HAP-1 (cell line): ENCODE results near the gene POU2F3.

Experiments used
- DNase-seq, 2 experiments: peaks; one replicate each; pipeline ENCODE4 v3.0.0-alpha.2; 2016 to 2020; ENCODE audit warnings: low spot score in 2 of 2
- H3K27me3 ChIP-seq: fragments of 250-450 bp; sonication (Bioruptor Pico); 2 replicates; pipeline ENCODE4 v1.5.1; 2020; ENCODE audit warnings: low read depth, mild to moderate bottlenecking, moderate library complexity
- H3K36me3 ChIP-seq: fragments of 250-450 bp; sonication (Bioruptor Pico); replicated peaks from 2 replicates; pipeline ENCODE4 v1.5.1; 2020; ENCODE audit warnings: mild to moderate bottlenecking
- H3K4me1 ChIP-seq: fragments of 250-450 bp; sonication (Bioruptor Pico); 2 replicates; pipeline ENCODE4 v1.5.1; 2020; ENCODE audit warnings: mild to moderate bottlenecking
- H3K4me3 ChIP-seq: fragments of 250-450 bp; sonication (Bioruptor Pico); 2 replicates; pipeline ENCODE4 v1.5.1; 2020; ENCODE audit warnings: mild to moderate bottlenecking, moderate library complexity
- H3K9me3 ChIP-seq: fragments of 250-450 bp; sonication (Bioruptor Pico); 2 replicates; pipeline ENCODE4 v1.5.1; 2020; ENCODE audit warnings: mild to moderate bottlenecking, moderate library complexity
- in situ Hi-C: fragments of 300-500 bp; cut with MboI; formaldehyde crosslinking; loops from 3 replicates; pipeline ENCODE4 v1.14.3; 2020; ENCODE audit warnings: low sequenced_read_pairs, inconsistent platforms, mixed read lengths

POU2F3 gene

GRCh38 chr11:120339394-120339890 is 99.5 kb downstream of the POU2F3 start:
- Histone ChIP-seq H3K4me3 (peak overlapping the region; percentile 64), H3K36me3 (no peaks in the 10 kb centered on the region; the same call in 1 of the 2 replicates), H3K9me3 (no peaks in the 10 kb centered on the region), H3K4me1 (peaks cover 17% of the 10 kb centered on the region), H3K27me3 (no peaks in the 10 kb centered on the region)
- in situ Hi-C loops, result no loop called here
- DNase-seq, result peak; percentile 36 to 43

DNA sequence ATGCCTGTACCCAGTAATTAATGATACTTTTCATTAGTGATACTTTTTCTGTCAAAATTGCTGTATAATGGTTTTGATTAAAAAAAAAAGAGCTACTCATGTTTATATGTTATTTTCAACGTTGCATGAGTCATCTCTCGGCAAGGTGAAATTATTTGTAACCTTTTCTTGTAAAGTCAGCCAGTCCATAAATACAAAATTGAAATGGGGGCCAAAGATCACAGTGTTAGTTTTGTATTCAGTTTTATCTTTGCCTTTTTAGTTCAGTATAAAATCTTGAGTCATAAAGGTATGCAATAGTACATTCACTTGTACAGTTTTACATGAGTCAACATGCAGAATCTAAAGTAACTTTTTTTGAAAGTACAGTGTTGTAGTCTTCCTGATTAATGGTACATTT is 100.6 kb downstream of the POU2F3 start:
- no peak for DNase-seq
- Histone ChIP-seq H3K27me3 (no peaks in the 10 kb centered on the region), H3K4me1 (peaks cover 17% of the 10 kb centered on the region), H3K4me3 (no peak overlapping the region), H3K9me3 (no peaks in the 10 kb centered on the region), H3K36me3 (no peaks in the 10 kb centered on the region)
- in situ Hi-C loops, result no loop called here

DNA sequence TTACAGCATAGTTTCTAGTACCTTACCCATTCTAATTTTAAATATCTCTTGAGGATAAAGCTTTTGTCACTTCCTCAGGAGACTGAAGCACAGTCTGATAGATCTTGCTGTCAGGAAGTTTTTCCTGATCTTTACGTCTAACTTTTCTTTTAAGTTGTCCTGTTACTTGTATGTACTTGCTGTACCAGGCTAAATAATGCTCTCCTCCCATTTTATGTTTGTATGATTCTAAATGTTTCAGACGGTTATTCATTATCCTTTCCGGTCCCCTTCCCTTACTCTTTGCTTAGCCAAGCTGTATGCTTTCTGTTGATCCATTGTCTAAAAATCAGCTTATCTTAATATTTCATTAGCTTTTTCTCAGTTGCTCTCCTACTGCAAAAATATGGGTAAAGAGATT is 102.3 kb downstream of the POU2F3 start:
- Histone ChIP-seq H3K4me3 (no peak overlapping the region), H3K27me3 (no peaks in the 10 kb centered on the region)
- in situ Hi-C loops, result no loop called here

DNA sequence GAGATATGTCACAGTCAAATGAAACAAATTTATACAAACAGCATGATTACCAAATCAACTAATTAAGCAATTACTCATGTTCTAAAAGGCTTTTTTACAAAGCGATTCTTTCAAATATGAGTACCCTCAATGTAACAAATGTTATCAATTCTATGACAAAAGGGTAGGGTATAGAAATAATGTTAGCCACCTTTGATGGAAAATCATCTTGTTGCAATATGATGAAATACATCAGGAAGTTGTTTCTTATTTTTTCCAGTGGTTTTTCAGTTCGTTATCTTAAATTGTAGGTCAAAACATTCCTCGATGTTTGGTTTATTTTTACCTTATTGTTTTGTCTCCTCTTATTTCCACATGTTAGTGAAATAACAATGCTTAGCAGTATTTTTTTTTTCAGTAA is 102.7 kb downstream of the POU2F3 start:
- Histone ChIP-seq H3K27me3 (no peaks in the 10 kb centered on the region), H3K4me3 (no peak overlapping the region), H3K36me3 (no peaks in the 10 kb centered on the region), H3K9me3 (no peaks in the 10 kb centered on the region), H3K4me1 (peaks cover 26% of the 10 kb centered on the region)
- in situ Hi-C loops, result no loop called here
- DNase-seq, result no peak

More for the DNA sequence above, 102.3 kb downstream of the POU2F3 start:
- Histone ChIP-seq H3K4me1 (peaks cover 26% of the 10 kb centered on the region), H3K9me3 (no peaks in the 10 kb centered on the region), H3K36me3 (no peaks in the 10 kb centered on the region)
- DNase-seq, result no peak

- in situ Hi-C loops, result no loop called here
- Histone ChIP-seq H3K36me3 (no peaks in the 10 kb centered on the region), H3K27me3 (no peaks in the 10 kb centered on the region), H3K9me3 (no peaks in the 10 kb centered on the region), H3K4me3 (no peak overlapping the region), H3K4me1 (peaks cover 26% of the 10 kb centered on the region)
- no peak for DNase-seq
Measured at GRCh38 chr11:120343429-120343828, 103.5 kb downstream of the POU2F3 start.

DNA sequence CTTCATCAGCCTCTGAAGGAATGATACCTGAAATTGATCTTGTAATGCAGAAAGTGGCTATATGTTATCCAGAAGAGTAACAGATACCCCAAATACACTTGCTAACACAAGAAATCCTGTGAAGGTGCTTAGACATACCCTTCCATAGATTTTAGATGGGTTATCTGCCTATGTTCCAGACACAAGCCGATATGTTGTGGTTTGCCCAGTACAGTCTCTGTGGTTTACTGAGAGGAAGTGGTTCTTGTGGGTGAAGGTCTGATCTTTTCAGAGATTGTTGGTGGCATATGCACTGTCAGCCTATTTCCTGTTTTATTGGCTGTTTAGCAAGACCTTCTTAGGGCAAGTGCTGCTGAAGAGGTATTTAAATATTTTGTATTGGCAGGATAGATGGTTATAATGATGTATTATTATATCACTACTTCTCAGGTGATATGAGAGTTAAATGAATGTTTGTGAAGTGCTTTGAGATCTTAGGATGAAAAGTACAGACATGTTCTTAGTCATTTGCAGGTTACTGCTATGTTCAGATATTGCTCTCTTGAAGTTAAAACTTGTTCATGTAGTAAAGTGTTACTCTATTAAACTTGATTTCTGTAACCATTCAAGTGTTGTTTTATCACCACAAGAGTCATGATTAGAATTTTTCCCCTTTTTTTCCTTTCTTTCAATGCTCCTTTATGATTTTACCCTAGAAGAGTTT is 104.5 kb downstream of the POU2F3 start:
- in situ Hi-C loops, result no loop called here
- Histone ChIP-seq H3K9me3 (no peaks in the 10 kb centered on the region), H3K4me3 (no peak overlapping the region), H3K27me3 (no peaks in the 10 kb centered on the region), H3K4me1 (peaks cover 31% of the 10 kb centered on the region), H3K36me3 (no peaks in the 10 kb centered on the region)
- DNase-seq, result no peak

DNA sequence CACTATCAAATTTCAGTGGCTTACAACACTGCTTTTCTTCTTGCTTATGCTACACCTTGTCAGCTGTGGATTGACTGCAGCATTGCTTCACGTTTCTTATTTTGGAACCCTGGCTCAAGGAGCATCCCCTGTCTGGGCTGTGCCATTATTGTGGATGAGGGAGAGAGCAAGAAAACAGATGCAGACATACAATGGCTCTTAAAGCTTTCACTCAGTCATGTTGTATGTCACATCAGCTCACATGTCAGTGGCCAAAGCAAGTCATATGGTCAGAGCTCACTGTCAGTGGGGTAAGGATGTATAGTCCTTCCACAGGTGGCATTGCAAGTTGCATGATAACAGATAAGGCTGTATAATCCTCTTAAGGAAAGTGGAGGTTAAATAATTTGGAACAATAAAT is 106.3 kb downstream of the POU2F3 start:
- no peak overlapping the region for H3K4me3 ChIP-seq
- H3K9me3 ChIP-seq, result no peaks in the 10 kb centered on the region
- no peaks in the 10 kb centered on the region for H3K27me3 ChIP-seq
- H3K4me1 ChIP-seq, result peaks cover 21% of the 10 kb centered on the region
- in situ Hi-C loops, result no loop called here
- DNase-seq, result no peak
- no peaks in the 10 kb centered on the region for H3K36me3 ChIP-seq

- in situ Hi-C loops, result no loop called here
- peaks cover 28% of the 10 kb centered on the region for H3K4me1 ChIP-seq
- H3K4me3 ChIP-seq, result no peak overlapping the region
- no peak for DNase-seq
- no peaks in the 10 kb centered on the region for H3K36me3 ChIP-seq
- H3K9me3 ChIP-seq, result no peaks in the 10 kb centered on the region
- H3K27me3 ChIP-seq, result no peaks in the 10 kb centered on the region
Measured at GRCh38 chr11:120350637-120351036, 110.7 kb downstream of the POU2F3 start.

DNA sequence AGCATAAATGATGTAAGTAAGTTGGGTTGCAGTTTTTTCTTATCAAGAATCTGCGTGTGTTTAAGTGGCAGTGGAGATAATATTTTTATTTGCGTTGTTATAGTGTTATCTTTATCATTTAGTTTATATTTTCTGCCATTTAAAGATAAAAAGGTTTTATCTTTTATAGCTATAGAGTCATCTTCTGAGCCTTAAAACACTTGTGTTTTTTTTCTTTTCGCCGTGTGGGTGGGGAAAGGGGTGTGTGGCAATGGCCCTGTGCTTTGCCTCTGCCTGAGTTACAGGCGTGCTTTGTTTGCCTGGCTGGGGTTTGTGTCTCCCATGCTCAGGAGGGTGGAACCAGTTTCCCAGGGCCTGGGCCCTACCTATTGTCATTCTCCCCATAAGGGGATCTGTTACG is 112.5 kb downstream of the POU2F3 start:
- no peaks in the 10 kb centered on the region for H3K27me3 ChIP-seq
- DNase-seq, result no peak
- peaks cover 29% of the 10 kb centered on the region for H3K4me1 ChIP-seq
- in situ Hi-C loops, result no loop called here
- H3K9me3 ChIP-seq, result no peaks in the 10 kb centered on the region
- H3K36me3 ChIP-seq, result no peaks in the 10 kb centered on the region
- no peak overlapping the region for H3K4me3 ChIP-seq

- in situ Hi-C loops, result no loop called here
- H3K9me3 ChIP-seq, result no peaks in the 10 kb centered on the region
- no peaks in the 10 kb centered on the region for H3K27me3 ChIP-seq
- no peak for DNase-seq
- H3K4me3 ChIP-seq, result no peak overlapping the region
- H3K36me3 ChIP-seq, result no peaks in the 10 kb centered on the region
- peaks cover 27% of the 10 kb centered on the region for H3K4me1 ChIP-seq
Measured at GRCh38 chr11:120354068-120354467, 114.1 kb downstream of the POU2F3 start.

- in situ Hi-C loops, result no loop called here
- H3K36me3 ChIP-seq, result no peaks in the 10 kb centered on the region
- H3K4me3 ChIP-seq, result no peak overlapping the region
- no peak for DNase-seq
- H3K9me3 ChIP-seq, result no peaks in the 10 kb centered on the region
- peaks cover 22% of the 10 kb centered on the region for H3K4me1 ChIP-seq
- H3K27me3 ChIP-seq, result no peaks in the 10 kb centered on the region
Measured at GRCh38 chr11:120354779-120355178, 114.8 kb downstream of the POU2F3 start.

DNA sequence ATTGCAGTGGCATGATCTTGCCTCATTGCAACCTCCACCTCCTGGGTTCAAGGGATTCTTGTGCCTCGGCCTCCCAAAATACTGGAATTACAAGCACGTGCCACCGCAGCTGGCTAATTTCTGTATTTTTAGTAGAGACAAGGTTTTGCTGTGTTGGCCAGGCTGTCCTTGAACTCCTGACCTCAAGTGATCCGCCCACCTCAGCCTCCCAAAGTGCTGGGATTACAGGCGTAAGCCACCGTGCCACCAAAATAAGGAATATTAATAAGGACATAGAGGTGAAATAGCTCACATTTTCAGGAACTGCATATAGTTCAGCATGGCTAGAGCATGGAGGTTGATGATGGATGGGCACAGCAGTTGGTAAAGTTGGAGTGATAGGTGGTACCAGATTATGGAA is 117.7 kb downstream of the POU2F3 start:
- H3K9me3 ChIP-seq, result no peaks in the 10 kb centered on the region
- no peak overlapping the region for H3K4me3 ChIP-seq
- H3K36me3 ChIP-seq, result no peaks in the 10 kb centered on the region
- H3K4me1 ChIP-seq, result peaks cover 22% of the 10 kb centered on the region
- in situ Hi-C loops, result no loop called here
- DNase-seq, result no peak
- H3K27me3 ChIP-seq, result no peaks in the 10 kb centered on the region

GRCh38 chr11:120358729-120359128 is 118.8 kb downstream of the POU2F3 start:
- Histone ChIP-seq H3K9me3 (no peaks in the 10 kb centered on the region), H3K4me1 (peaks cover 22% of the 10 kb centered on the region), H3K4me3 (no peak overlapping the region), H3K27me3 (no peaks in the 10 kb centered on the region), H3K36me3 (no peaks in the 10 kb centered on the region)
- DNase-seq, result no peak
- in situ Hi-C loops, result no loop called here

- no peaks in the 10 kb centered on the region for H3K27me3 ChIP-seq
- H3K9me3 ChIP-seq, result no peaks in the 10 kb centered on the region
- no peaks in the 10 kb centered on the region for H3K4me1 ChIP-seq
- H3K4me3 ChIP-seq, result no peak overlapping the region
- no peaks in the 10 kb centered on the region for H3K36me3 ChIP-seq
- no peak for DNase-seq
- in situ Hi-C loops, result no loop called here
Measured at GRCh38 chr11:120363436-120363835, 123.5 kb downstream of the POU2F3 start.

- no peak for DNase-seq
- in situ Hi-C loops, result no loop called here
- no peaks in the 10 kb centered on the region for H3K4me1 ChIP-seq
- no peak overlapping the region for H3K4me3 ChIP-seq
- H3K36me3 ChIP-seq, result no peaks in the 10 kb centered on the region
- no peaks in the 10 kb centered on the region for H3K27me3 ChIP-seq
- no peaks in the 10 kb centered on the region for H3K9me3 ChIP-seq
Measured at GRCh38 chr11:120365512-120365911, 125.6 kb downstream of the POU2F3 start.
